ENCODE results near the gene HCCS. TPM values are rescaled to one million over a fixed set of nuclear protein-coding genes. Genes with fewer than 3 reads are reported as not detected.

HCCS gene
- total and polyA plus RNA-seq, 9 donors = 6.0 to 28.2 (median 14.2) TPM

DNA sequence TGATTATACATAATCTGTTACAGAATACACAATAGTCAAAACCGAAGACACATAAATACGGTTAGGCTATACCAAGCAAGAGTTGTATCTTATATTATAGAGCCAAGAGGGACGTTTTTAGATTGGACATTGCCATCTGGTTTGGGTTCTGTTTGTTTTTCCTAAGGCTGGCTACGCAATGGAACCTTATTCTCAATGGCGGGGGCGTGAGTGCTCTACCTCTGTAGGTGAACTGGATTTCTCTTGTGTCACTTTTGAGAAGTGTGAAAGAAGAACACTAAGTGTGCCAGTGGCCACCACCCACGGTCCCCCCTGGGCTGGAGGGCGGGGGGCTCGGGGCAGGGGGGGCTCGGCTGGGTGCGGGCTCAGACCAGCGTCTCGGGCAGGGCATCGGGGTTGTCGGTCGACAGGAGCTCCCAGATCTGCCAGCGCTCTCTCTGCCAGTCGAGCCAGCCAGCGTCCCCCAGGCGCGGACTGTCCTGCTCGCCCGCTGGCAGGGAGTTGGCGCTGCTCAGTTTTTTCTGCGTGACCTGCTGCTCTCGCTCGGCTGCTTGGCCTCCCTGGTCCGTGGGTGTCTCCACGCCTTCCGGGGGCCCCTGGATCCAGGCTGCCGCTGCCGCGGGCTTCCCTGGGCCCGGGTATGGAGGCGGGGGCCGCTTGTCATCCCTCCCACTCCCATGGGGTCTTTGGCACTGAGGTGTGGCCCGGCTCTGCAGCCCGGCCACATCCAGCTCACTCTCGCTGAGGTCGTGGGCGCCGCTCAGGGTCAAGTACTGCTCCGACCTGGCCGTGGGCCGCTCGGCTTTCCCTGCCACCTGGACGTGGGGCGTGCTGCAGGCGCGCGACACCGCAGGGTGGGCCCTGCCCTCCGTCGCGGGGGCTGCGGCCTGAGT is 27.6 kb downstream of the HCCS start:
- peak in 3 of 5 donors; percentile 20 to 34 (median 22) for DNase-seq
- intact Hi-C loops (cut with DNase I) = loop anchor here in 3 of 4 donors (5.0 to 10.0 kb wide), 3 partner anchors 636 to 954 kb away; no protein-coding TSS in a partner anchor
- Histone ChIP-seq H3K4me3 (no peak overlapping the region), H3K4me1 (ENCODE audit: insufficient read depth) (no peaks in the 10 kb centered on the region), H3K27me3 (no peaks in the 10 kb centered on the region), H3K9me3 (no peaks in the 10 kb centered on the region), H3K27ac (no peak overlapping the region), H3K36me3 (no peaks in the 10 kb centered on the region)
- TF ChIP-seq EP300 (IDR thresholded peaks at IDR 0.05) (no peak), POLR2A (IDR thresholded peaks at IDR 0.05) (no peak), CTCF (IDR thresholded peaks at IDR 0.05) (no peak)
- WGBS, 3 donors = 77 to 82% (median 80%) methylated on average over 55 to 56 of the region's 56 CpGs

- intact Hi-C loops (cut with DNase I) = loop anchor here (10.0 kb wide), 3 partner anchors 391 to 959 kb away; no protein-coding TSS in a partner anchor
- Histone ChIP-seq H3K36me3 (no peaks in the 10 kb centered on the region), H3K9me3 (no peaks in the 10 kb centered on the region), H3K27me3 (no peaks in the 10 kb centered on the region), H3K4me1 (ENCODE audit: insufficient read depth) (no peaks in the 10 kb centered on the region), H3K4me3 (no peak overlapping the region), H3K27ac (no peak overlapping the region)
- WGBS, 3 donors = 28 to 32% (median 29%) methylated on average over 20 of the region's 20 CpGs
- TF ChIP-seq EP300 (IDR thresholded peaks at IDR 0.05) (no peak), CTCF (IDR thresholded peaks at IDR 0.05) (peak; percentile 15 to 70 (median 51)), POLR2A (IDR thresholded peaks at IDR 0.05) (no peak)
- DNase-seq = peak; percentile 31 to 69 (median 35)
Measured at GRCh38 chrX:11143931-11144678, 33.0 kb downstream of the HCCS start.

- Histone ChIP-seq H3K27me3 (no peaks in the 10 kb centered on the region), H3K4me1 (ENCODE audit: insufficient read depth) (no peaks in the 10 kb centered on the region), H3K9me3 (no peaks in the 10 kb centered on the region), H3K36me3 (no peaks in the 10 kb centered on the region), H3K27ac (no peak overlapping the region), H3K4me3 (no peak overlapping the region)
- intact Hi-C loops (cut with DNase I) = loop anchor here (5.0 to 10.0 kb wide), 4 partner anchors 381 to 962 kb away; no protein-coding TSS in a partner anchor
- WGBS, 3 donors = 56 to 87% (median 82%) methylated on average over 1 of the region's 1 CpG
- no peak for DNase-seq
- TF ChIP-seq EP300 (IDR thresholded peaks at IDR 0.05) = no peak
- no peak for TF ChIP-seq POLR2A (IDR thresholded peaks at IDR 0.05)
- no peak for TF ChIP-seq CTCF (IDR thresholded peaks at IDR 0.05)
Measured at GRCh38 chrX:11146411-11146810, 35.3 kb downstream of the HCCS start.

- Histone ChIP-seq H3K4me3 (no peak overlapping the region), H3K9me3 (no peaks in the 10 kb centered on the region), H3K27ac (no peak overlapping the region), H3K36me3 (no peaks in the 10 kb centered on the region), H3K27me3 (no peaks in the 10 kb centered on the region), H3K4me1 (ENCODE audit: insufficient read depth) (no peaks in the 10 kb centered on the region)
- WGBS, 3 donors = 80 to 90% (median 88%) methylated on average over 7 of the region's 7 CpGs
- TF ChIP-seq CTCF (IDR thresholded peaks at IDR 0.05) = no peak
- TF ChIP-seq POLR2A (IDR thresholded peaks at IDR 0.05) = no peak
- TF ChIP-seq EP300 (IDR thresholded peaks at IDR 0.05) = no peak
- no peak for DNase-seq
- intact Hi-C loops (cut with DNase I) = loop anchor here (5.0 to 10.0 kb wide), 4 partner anchors 379 to 964 kb away; no protein-coding TSS in a partner anchor
Measured at GRCh38 chrX:11148401-11148800, 37.3 kb downstream of the HCCS start.

Data from ovary (tissue), 9 donors.